Measurements from ENCODE around the gene MRRF.

Gene MRRF

GRCh38 chr9:122228568-122229484, 35.9 kb upstream of the MRRF start, which contains the start of gene LHX6:
Gene LHX6, minus strand, starts transcription at chr9:122228957. Its CDS starts 217 bp downstream, at chr9:122228740.
- no peak for DNase-seq (ENCODE audit: low read depth in 2 of 2)

DNA sequence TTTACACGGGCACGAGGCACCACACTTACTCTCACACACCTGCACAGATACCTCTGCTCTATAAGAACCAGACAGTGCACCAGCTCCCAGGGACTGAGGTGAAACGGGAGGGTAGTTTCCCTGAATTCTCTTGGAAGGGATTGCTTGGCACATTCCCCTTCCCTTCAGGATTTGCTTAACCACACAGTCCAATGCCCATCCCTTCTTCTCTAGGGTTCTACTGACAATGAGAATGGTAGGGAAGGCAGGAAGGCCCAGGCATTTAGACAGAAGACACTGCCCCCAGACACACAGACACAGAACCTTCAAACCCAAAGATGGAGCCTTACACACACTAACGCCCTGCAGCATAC, 35.2 kb upstream of the MRRF start:
- DNase-seq (ENCODE audit: low read depth in 2 of 2): no peak

DNA sequence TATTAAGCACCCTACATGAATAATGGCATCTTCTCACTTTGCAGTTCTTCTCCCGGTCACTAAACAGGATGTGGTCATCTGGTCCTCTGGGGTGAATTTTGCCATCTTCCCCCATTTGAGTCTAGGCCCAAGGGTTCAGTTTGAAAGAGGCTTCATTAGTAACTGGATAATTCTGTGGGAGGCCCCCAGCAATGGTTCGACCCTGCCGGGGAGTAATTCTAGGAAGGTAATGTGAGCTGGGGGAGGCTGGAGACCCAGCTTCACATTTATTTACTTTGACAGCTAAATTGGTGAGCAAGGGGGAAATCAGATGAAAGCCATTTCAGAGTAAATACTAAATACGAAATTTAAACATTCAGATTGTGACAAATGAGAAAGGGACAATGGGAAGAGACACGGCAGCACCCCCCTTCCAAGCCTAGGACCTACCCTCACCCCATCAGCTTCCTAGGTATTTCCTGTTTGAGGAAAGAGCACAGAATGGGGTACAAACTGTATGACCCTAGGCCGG, 31.8 kb upstream of the MRRF start:
- DNase-seq (ENCODE audit: low read depth in 2 of 2): no peak

DNA sequence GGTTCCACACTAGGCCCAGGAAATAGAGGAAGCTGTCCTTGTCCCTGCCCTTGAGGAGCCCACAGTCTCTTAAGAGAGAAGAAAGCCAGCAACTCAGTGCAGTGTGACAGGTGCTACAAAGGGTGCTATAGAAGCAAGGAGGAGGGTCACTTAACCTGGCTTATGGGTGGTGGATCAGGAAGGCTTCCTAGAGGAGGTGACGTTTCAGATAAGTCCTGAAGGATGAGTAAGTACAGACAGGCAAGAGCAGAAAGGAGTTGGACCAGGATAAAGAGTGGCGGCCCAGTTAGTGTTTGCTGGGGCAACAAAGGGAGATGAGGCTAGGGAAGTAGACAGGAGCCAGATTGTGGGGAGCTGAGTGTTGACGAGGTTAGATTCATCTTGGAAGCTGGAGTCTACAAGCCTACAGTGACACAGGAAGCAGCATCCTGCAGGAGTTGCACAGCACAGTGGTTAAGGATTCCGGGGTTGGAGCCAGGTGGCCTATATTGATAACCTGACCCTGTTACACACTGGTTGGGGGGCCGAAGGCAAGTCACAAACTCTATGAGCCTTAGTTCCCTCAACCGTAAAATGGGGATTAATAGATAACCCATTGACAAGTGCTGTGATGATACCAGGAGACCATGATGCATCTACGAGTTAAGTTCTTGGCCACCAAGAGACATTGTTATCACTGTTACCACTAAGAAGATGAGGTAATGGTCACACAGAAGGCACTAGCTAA, 30.5 kb upstream of the MRRF start:
- DNase-seq (ENCODE audit: low read depth in 2 of 2): no peak

GRCh38 chr9:122236681-122237080, 28.0 kb upstream of the MRRF start:
- DNase-seq (ENCODE audit: low read depth in 2 of 2): no peak

DNA sequence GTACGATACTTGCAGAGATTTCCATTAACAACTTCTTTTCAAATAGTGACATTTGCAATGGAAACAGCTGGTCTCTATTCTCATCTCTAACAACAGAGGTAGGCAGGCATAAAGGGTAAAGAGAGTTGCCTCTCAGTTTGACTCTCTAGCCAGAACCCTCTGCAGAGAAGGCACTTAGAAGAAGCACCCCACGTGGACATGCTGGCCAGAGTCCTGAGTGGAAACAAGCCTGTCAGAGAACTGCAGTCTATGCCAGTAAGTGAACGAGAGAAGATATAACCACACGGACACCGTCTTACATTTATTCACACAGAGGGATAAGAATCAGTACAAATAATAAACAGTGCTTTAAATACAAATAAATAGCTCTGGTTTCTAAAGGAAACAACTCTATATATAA, 25.0 kb upstream of the MRRF start:
- DNase-seq (ENCODE audit: low read depth in 2 of 2): no peak

DNA sequence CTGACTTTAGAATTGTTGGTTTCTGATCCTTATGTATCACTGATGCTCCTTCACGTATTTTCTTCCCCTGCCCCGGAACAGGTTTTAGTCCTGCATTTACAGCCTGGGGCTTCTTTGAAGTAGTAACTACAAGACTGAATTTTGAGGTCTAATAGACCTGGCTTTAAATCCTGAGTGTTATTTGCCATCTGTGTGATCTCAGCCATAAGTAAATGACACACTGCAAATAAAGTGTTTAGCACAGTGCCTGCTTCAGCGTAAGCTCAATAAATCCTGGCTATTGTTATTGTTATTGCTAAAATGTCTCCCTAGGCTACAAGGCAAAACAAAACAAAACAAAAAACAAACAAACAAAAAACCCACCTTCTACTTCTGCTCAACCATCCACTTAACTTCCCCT, 20.3 kb upstream of the MRRF start:
- DNase-seq (ENCODE audit: low read depth in 2 of 2): no peak

DNA sequence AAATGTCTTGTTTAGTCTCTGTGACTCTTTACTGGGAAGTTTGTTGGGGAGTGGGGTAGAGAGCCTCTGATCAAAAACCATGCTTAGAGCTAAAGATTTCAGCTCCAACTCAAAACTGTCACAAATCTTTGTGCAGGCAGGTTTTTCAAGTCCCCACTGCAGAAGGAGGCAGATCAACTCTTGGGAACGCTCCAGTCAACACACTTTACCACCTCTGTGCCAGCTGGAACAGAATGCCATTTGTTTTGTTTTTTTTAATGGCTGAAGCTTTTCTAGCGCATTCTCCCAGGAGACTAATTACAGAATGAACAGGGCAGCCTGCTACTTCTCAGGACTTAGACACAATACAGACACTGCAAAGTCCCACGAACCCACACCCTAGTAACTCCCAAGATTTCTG, 18.0 kb upstream of the MRRF start:
- no peak for DNase-seq (ENCODE audit: low read depth in 2 of 2)

DNA sequence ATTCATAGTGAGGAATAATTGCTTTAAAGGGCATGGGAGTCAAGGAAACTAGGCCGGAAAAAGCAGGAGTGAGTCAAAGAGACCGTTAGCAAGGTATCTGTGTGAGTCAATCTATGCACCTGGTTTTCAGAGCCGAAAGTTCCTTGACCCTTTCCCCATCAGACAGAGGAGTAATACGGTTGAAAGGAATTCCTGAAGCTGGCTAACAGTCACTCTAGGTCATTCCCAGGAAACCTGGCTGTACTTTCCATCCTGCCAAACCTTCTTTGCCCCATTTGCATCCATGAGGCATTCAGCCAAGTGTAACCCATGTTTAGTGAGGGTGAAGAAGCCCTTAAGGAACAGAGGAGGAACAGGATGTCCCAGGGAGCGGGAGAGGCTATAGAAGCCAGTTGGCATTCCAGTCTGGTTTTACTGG, 16.2 kb upstream of the MRRF start:
- DNase-seq (ENCODE audit: low read depth in 2 of 2): no peak

- DNase-seq (ENCODE audit: low read depth in 2 of 2): no peak
Measured at GRCh38 chr9:122251351-122251750, 13.3 kb upstream of the MRRF start.

- DNase-seq (ENCODE audit: low read depth in 2 of 2): no peak
Measured at GRCh38 chr9:122252796-122253195, 11.9 kb upstream of the MRRF start.

- DNase-seq (ENCODE audit: low read depth in 2 of 2): no peak
Measured at GRCh38 chr9:122254761-122255160, 9.9 kb upstream of the MRRF start.

- no peak for DNase-seq (ENCODE audit: low read depth in 2 of 2)
Measured at GRCh38 chr9:122256206-122256605, 8.5 kb upstream of the MRRF start.

DNA sequence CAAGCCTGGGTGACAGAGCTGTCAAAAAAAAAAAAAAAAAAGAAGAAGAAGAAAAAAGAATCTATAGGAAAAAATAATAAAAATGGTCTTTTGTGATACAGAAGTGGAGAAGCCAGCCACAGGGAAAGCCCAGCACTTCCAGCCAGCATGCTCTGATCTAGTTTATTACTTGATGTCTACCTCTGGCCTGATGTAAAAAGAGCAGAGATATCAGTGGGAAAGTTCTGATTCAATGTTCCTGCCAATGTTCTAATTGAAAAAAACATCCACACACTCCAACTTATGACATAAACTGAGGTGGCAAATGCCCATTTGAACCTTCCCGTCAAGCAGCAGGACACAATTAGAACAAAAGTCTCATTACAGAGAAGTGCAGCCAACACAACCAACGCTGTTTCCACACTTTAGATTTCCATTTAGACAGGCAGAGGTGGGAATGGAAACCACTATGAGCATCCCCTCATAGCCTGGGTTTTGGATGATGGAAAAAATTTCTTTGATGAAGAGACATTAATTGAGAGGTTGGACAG, 5.7 kb upstream of the MRRF start:
- DNase-seq (ENCODE audit: low read depth in 2 of 2): no peak

DNA sequence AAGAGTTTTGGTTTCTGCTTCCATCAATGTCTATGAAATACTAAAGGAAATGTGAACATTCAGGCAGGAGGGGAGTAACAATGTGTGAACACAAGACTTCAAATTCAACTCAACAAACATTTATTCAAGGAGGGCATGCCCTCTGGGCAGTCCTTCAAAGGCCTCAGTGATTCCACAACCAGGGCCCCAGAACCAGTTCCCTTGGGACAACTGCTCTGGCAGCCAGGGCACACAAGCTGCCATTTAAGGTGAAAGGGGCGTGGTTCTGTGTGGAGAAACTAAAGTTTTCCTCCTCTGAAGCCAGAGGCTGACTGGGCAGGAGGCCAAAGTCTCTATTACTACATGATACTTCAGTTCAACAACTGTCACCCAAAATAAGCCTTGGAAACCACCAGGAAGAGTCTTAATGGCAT, 3.2 kb upstream of the MRRF start:
- no peak for DNase-seq (ENCODE audit: low read depth in 2 of 2)

DNA sequence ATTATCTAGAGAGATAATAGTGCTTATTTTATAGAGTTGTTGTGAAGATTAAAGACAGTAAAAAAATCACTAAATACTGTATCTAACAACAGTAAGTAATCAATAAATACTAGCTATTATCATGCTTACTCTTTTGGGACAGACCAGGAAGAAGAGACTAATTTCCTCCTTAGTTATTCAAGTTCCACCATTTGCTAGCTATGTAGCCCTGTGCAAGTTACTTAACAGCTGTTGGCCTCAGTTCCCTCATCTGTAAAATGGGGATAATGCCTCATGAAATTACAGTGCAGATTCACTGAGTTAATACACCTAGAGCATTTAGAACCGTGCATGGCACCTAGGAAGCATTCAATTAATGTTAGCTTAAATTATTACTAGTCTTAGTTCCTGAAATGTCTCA, 2.6 kb upstream of the MRRF start:
- no peak for DNase-seq (ENCODE audit: low read depth in 2 of 2)

DNA sequence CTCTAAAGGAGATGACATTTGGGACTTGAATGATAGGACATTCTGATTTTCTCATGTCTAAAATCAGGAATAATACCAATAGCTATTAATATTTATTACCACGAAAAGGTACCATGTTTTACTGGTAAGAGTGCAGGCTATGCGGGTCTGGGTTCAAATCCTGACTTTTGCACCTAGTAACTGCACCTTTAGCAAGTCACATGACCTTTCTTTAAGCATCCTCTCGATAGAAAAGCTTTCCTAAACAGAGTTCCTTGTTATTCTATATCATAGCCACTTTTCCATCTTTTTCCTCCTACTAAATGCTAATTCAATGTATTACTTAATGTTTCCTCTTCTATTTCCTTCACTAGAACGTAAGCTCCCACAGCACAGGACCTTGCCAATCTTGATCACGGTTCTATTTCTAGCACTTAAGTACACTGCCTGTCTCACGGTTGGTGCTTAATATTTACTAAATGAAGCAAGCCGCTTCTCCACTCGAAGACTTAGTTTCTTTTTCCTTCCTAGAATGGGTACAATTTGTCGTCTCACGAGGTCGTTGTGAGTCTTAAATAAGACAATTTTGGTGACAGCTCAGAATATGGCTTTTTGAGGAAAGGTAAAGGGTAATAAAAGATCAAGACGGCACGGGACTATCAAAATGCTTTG, 858 bp upstream of the MRRF start:
- no peak for DNase-seq (ENCODE audit: low read depth in 2 of 2)

- peak in 1 of 2 donors; percentile 10 for DNase-seq (ENCODE audit: low read depth in 2 of 2)
Measured at GRCh38 chr9:122265149-122265915, 650 bp downstream of the MRRF start.

DNA sequence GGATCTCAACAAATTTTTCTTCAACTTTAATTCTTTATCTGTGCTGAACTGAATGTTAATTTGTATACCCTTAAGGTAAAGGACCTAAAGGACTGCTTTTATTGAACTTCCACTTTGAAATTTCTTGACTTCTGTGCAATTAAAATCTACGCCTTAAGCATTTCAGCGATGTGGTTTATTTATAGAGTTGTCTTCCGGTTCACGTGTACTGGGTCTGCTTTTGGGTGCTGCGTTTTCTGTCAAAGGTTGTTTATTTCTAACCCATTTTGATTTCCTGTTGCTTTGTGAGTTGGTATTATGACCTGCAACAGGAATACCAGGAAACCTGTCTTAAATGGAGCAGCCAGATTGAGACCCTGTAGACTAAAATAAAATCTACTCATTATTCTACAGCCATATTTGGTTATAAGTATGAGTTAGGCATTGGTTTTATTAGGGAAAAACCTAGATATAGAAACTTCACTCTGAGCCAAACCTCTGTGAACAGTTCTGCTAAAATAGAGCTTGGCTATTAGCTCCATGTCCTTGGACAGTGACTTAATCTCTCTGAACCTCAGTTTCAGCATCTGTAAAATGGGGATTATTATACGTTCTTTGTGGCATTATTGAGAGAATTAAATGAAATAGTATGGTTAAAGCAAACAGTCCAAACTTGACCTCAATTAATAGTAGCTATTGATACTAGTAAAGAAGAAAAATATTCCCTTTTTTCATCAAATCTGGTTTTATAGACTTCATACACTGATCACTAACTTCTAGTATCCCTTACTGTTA, 3.5 kb downstream of the MRRF start:
- DNase-seq (ENCODE audit: low read depth in 2 of 2): no peak

DNA sequence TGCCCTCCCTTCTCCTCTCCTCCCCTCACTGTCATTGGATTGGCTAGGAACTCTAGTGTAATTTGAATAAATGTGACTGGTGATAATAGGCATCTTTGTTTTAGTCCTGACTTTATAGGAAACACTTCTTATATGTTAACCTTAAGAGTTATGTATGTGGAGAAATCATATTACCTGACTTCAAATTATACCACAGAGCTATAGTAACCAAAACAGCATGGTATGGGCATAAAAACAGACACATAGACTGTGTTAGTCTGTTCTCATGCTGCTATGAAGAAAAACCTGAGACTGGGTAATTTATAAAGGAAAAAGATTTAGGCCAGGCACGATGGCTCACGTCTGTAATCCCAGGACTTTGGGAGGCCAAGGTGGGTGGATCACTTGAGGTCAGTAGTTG, 9.4 kb downstream of the MRRF start:
- no peak for DNase-seq (ENCODE audit: low read depth in 2 of 2)

- no peak for DNase-seq (ENCODE audit: low read depth in 2 of 2)
Measured at GRCh38 chr9:122276096-122276495, 11.4 kb downstream of the MRRF start.

Data from activated CD8-positive, alpha-beta memory T cell treated with anti-CD3 and anti-CD28 coated beads for 4 hours (primary cell).